ENCODE data around the gene MYO7A. TPM values are rescaled to one million over a fixed set of nuclear protein-coding genes. Genes with fewer than 3 reads are reported as not detected.
A peak's percentile ranks its signal among the peaks of the same experiment; 100 is the strongest.

Gene MYO7A
- total RNA-seq, 1 donor from 2014 or later, result 0.16 TPM

GRCh38 chr11:77130763-77131513 lies 2.9 kb downstream of the MYO7A start:
- H3K27me3 ChIP-seq (ENCODE audit: insufficient read depth, low read length), result no peaks in the 10 kb centered on the region
- Mint-ChIP-seq H3K36me3 (ENCODE audit: low read depth, unreplicated experiment) (no peaks in the 10 kb centered on the region), H3K4me1 (ENCODE audit: low read depth, unreplicated experiment) (peaks cover under 1% of the 10 kb centered on the region), H3K9me3 (ENCODE audit: unreplicated experiment) (no peaks in the 10 kb centered on the region), H3K4me3 (ENCODE audit: unreplicated experiment) (no peak overlapping the region), H3K27ac (ENCODE audit: unreplicated experiment) (no peak overlapping the region), H3K27me3 (ENCODE audit: low read depth, unreplicated experiment) (peaks cover 16% of the 10 kb centered on the region)
- no peak overlapping the region for H3K27ac ChIP-seq (ENCODE audit: low read depth, low read length)
- H2AFZ ChIP-seq (ENCODE audit: low read depth, low read length), result no peak overlapping the region
- no peaks in the 10 kb centered on the region for H4K20me1 ChIP-seq (ENCODE audit: insufficient read depth, low read length)
- FAIRE-seq (no peak), DNase-seq (ENCODE audit: low read depth) (peak; percentile 29)
- no peak overlapping the region for H3K4me3 ChIP-seq (ENCODE audit: insufficient read depth, low read depth, low read length)
- TF ChIP-seq EZH2 (IDR thresholded peaks at IDR 0.05; ENCODE audit: insufficient read depth, low read length) (no peak), CTCF (IDR thresholded peaks at IDR 0.05; ENCODE audit: insufficient read depth, low read depth, low read length) (no peak)
- H3K9ac ChIP-seq (ENCODE audit: low read length), result no peak overlapping the region
- H3K36me3 ChIP-seq (ENCODE audit: insufficient read depth, low read length), result no peaks in the 10 kb centered on the region
- peaks cover 15% of the 10 kb centered on the region for H3K4me1 ChIP-seq (ENCODE audit: insufficient read depth, low read length)
- no peaks in the 10 kb centered on the region for H3K79me2 ChIP-seq (ENCODE audit: insufficient read depth, low read length)
- no peaks in the 10 kb centered on the region for H3K9me3 ChIP-seq (ENCODE audit: insufficient read depth, low read depth, low read length)
- H3K4me2 ChIP-seq (ENCODE audit: low read length), result no peak overlapping the region

- Histone ChIP-seq H3K27me3 (ENCODE audit: insufficient read depth, low read length) (no peaks in the 10 kb centered on the region), H3K9ac (ENCODE audit: low read length) (no peak overlapping the region), H3K36me3 (ENCODE audit: insufficient read depth, low read length) (no peaks in the 10 kb centered on the region), H3K4me2 (ENCODE audit: low read length) (no peak overlapping the region), H3K27ac (ENCODE audit: low read depth, low read length) (no peak overlapping the region), H3K9me3 (ENCODE audit: insufficient read depth, low read depth, low read length) (no peaks in the 10 kb centered on the region), H2AFZ (ENCODE audit: low read depth, low read length) (no peak overlapping the region), H3K4me1 (ENCODE audit: insufficient read depth, low read length) (peaks cover 18% of the 10 kb centered on the region), H3K79me2 (ENCODE audit: insufficient read depth, low read length) (no peaks in the 10 kb centered on the region), H4K20me1 (ENCODE audit: insufficient read depth, low read length) (no peaks in the 10 kb centered on the region), H3K4me3 (ENCODE audit: insufficient read depth, low read depth, low read length) (no peak overlapping the region)
- H3K4me3 Mint-ChIP-seq (ENCODE audit: unreplicated experiment), result no peak overlapping the region
- no peaks in the 10 kb centered on the region for H3K36me3 Mint-ChIP-seq (ENCODE audit: low read depth, unreplicated experiment)
- no peak overlapping the region for H3K27ac Mint-ChIP-seq (ENCODE audit: unreplicated experiment)
- no peaks in the 10 kb centered on the region for H3K9me3 Mint-ChIP-seq (ENCODE audit: unreplicated experiment)
- TF ChIP-seq CTCF (IDR thresholded peaks at IDR 0.05; ENCODE audit: insufficient read depth, low read depth, low read length), result no peak
- no peak for TF ChIP-seq EZH2 (IDR thresholded peaks at IDR 0.05; ENCODE audit: insufficient read depth, low read length)
- peaks cover 13% of the 10 kb centered on the region for H3K27me3 Mint-ChIP-seq (ENCODE audit: low read depth, unreplicated experiment)
- peaks cover 1% of the 10 kb centered on the region for H3K4me1 Mint-ChIP-seq (ENCODE audit: low read depth, unreplicated experiment)
- FAIRE-seq (no peak), DNase-seq (ENCODE audit: low read depth) (no peak)
These were observed 3.5 kb downstream of the MYO7A start for GRCh38 chr11:77131560-77131959.

GRCh38 chr11:77135069-77135468 lies 7.0 kb downstream of the MYO7A start:
- Mint-ChIP-seq H3K36me3 (ENCODE audit: low read depth, unreplicated experiment) (no peaks in the 10 kb centered on the region), H3K27me3 (ENCODE audit: low read depth, unreplicated experiment) (no peaks in the 10 kb centered on the region), H3K4me3 (ENCODE audit: unreplicated experiment) (no peak overlapping the region), H3K9me3 (ENCODE audit: unreplicated experiment) (no peaks in the 10 kb centered on the region), H3K27ac (ENCODE audit: unreplicated experiment) (no peak overlapping the region), H3K4me1 (ENCODE audit: low read depth, unreplicated experiment) (peaks cover 1% of the 10 kb centered on the region)
- peaks cover 5% of the 10 kb centered on the region for H3K4me1 ChIP-seq (ENCODE audit: insufficient read depth, low read length)
- no peak for DNase-seq (ENCODE audit: low read depth)
- no peaks in the 10 kb centered on the region for H3K79me2 ChIP-seq (ENCODE audit: insufficient read depth, low read length)
- H3K27me3 ChIP-seq (ENCODE audit: insufficient read depth, low read length), result peaks cover 7% of the 10 kb centered on the region
- H3K9me3 ChIP-seq (ENCODE audit: insufficient read depth, low read depth, low read length), result no peaks in the 10 kb centered on the region
- H3K27ac ChIP-seq (ENCODE audit: low read depth, low read length), result no peak overlapping the region
- TF ChIP-seq CTCF (IDR thresholded peaks at IDR 0.05; ENCODE audit: insufficient read depth, low read depth, low read length), result no peak
- no peak for TF ChIP-seq EZH2 (IDR thresholded peaks at IDR 0.05; ENCODE audit: insufficient read depth, low read length)
- H3K4me2 ChIP-seq (ENCODE audit: low read length), result no peak overlapping the region
- no peak overlapping the region for H3K9ac ChIP-seq (ENCODE audit: low read length)
- H4K20me1 ChIP-seq (ENCODE audit: insufficient read depth, low read length), result no peaks in the 10 kb centered on the region
- H3K4me3 ChIP-seq (ENCODE audit: insufficient read depth, low read depth, low read length), result no peak overlapping the region
- no peak overlapping the region for H2AFZ ChIP-seq (ENCODE audit: low read depth, low read length)
- H3K36me3 ChIP-seq (ENCODE audit: insufficient read depth, low read length), result no peaks in the 10 kb centered on the region
- FAIRE-seq, result peak; percentile 74
